HG03565 (cell line): ENCODE data around the gene NRF1.
"Not testable (repeated sequence)": the region's sequence is repeated elsewhere in the genome, so short reads cannot be mapped to it uniquely, and the experiment has no call there.

ENCODE experiments used
- ATAC-seq: cut with Tn5 transposase; IDR thresholded peaks from one replicate; pipeline ENCODE4 v1.9.1; 2021; ENCODE audit warnings: mild to moderate bottlenecking, moderate library complexity; ENCODE audit not compliant: unreplicated experiment

NRF1 gene

DNA sequence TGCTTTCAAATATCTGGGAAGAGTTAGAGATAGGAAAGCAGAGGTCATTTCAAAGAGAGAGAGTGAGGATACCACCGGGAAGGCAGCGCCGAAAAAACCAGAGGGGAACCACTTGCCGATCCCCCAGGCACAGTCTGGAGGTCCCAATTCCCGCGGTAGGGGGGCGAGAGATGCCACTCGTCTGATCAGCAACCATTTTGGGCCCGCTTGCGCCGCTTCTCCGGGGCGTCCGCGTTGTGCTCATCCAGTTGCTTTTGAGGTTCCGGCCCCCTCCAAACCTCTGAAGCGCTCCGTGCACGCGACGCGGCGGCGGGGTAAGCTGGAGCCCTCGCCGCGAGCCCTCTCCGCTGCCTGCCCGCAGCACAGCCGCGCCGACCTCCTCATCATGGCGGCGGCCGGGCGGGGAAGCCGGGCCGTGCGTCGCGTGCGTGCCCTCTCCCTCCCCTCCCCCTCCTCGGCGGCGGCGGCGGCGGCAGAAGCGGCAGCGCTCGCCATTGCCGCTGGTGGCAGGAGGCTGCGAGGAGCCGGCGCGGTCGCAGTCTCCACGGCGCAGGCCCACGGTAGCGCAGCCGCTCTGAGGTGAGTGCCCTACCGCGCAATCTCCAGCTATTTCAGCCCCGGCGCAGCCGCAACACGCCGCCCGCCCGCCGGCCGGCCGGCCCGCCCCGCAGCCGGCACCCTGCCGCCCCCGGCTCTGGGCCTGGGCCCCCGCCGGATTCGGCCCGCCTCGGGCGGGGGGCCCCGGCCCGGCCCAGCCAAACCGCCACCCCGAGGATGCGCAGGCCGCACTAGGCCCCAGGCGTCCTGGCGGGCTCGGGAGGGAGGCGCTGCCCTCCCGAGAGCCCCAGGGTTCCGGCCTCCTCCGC is at the start of gene NRF1:
TSS of gene NRF1 (plus strand) at position 475 of the 866 bp plus-strand sequence. CDS start 45,632 bp downstream, outside the sequence.
- ATAC-seq: peak; percentile 66

DNA sequence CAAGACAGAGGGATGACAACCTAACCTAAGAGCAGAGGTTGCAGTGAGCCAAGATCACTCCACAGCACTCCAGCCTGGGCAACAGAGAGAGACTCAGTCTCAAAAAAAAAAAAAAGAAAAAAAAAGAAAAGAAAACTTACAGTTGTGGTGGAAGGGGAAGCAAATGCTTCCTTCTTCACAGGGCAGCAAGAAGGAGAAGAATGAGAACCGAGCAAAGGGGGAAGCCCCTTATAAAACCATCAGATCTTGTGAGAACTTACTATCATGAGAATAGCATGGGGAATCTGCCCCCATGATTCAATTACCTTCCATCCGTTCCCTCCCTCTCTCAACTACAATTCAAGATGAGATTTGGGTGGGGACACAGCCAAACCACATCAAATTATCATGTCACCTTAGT is 45.2 kb upstream of the NRF1 start:
- not testable (repeated sequence) for ATAC-seq

DNA sequence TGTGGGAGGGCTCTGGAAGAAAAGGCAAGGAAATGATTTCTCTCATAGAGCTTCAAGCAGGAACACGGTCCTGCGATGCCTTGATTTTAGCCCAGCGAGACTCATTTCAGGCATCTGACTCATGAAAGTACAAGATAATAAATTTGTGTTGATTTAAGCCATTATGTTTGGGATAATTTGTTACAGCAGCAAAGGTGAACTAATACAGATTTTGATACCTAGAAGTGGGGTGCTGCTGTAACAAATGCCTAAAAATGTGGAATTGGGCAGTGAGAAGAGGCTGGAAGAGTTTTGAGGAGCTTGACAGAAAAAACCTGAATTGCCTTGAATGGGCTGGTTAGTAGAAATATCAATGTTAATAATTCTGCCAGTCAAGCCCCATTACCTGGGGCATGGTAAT is 44.1 kb upstream of the NRF1 start:
- ATAC-seq: no peak

DNA sequence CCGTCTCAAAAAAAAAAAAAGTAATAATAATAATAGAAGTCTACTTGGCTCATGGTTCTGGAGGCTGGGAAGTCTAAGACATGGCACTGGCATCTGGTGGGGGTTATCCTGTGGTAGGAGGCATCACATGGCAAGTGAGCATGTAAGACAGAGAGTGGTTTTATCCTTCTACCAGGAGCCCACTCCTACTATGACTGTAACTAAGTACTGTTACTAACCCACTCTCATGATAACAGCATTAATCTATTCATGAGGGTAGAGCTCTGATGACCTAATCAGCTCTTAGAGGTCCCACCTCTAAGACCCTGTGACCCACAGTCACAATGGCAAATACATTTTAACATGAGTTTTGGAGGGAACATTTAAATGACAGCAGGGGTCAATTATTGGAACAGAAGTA is 43.3 kb upstream of the NRF1 start:
- no peak for ATAC-seq

DNA sequence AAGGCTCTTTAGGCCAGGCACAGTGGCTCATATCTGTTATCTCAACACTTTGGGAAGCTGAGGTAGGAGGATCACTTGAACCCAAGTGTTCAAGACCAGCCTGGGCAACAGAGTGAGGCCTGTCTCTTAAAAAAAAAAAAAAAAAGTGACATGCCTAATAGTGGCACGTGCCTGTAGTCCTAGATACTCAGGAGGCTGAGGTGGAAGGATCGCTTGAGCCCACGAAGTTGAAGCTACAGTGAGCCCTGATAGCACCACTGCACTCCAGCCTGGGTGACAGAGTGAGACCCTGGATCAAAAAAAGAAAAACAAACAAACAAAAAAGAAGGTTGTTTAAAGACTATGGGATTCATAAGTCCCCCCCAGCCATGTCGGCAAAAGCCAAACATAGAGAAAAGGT is 42.2 kb upstream of the NRF1 start:
- no peak for ATAC-seq

DNA sequence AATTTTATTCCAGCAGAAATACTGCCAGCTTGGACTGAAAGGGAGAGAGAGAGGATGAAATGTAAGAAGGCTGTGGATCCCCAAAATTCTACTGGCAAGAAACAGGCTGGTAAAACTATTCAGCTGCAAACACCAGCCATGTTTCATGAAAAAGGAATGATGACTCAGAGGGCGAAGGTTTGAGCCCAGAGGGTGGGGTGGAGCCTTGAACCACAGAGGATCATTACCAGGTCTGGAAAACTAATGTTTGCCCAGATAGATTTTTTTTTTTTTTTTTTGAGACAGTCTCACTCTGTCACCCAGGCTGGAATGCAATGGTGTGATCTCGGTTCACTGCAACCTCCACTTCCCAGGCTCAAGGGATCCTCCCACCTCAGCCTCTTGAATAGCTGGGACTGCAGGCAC is 41.7 kb upstream of the NRF1 start:
- no peak for ATAC-seq

DNA sequence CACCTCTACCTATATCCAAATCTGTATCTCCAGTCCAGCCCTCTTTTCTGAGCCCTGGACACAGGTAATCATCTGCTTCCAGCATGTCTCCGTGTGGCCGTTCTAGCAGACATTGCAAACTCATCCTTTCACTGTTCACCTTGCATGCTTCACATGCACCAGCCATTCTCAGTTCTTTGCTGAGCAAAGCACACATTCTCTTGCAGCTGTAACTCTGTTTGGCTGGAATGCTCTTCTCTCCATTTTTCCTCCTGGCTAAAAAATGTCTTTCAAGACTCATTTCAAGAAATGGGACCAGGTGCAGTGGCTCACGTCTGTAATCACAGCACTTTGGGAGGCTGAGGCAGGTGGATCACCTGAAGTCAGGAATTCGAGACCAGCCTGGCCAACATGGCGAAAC is 40.3 kb upstream of the NRF1 start:
- no peak for ATAC-seq

DNA sequence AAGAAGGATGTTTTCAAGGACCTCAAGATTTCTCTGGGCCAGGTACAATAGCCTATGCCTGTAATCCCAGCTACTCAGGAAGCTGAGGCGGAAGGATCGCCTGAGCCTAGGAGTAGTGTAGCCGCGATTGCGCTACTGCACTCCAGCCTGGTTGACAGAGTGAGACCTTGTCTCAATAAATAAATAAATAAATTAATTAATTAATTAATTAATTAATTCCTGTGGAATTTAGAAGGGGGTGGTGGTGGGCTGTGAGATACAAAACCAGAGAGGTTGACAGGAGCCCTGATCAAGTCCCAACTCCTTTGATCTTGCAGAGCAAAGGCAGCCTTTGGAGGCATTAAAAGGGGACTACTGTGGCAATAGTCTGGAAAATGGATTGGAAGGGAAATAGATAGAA is 39.3 kb upstream of the NRF1 start:
- ATAC-seq: no peak

DNA sequence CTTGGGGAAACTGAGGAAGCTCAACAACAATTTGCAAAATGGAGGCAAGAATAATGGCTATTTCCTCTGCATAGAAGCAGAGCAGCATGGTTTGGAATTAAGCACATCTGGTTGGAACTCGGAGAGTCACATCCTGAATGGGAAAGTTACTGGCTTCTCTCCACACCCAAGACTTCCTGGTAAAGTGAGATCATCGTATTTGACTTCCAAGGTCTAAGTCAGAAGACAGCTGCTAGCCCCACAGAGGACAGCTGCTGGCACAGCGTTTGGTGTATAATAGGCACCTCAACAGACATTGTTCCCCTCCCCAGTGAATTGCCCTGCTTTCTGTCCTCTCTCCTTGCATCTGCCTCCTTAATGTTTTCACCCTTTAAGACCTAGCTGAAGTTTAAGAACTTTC is 37.0 kb upstream of the NRF1 start:
- no peak for ATAC-seq

DNA sequence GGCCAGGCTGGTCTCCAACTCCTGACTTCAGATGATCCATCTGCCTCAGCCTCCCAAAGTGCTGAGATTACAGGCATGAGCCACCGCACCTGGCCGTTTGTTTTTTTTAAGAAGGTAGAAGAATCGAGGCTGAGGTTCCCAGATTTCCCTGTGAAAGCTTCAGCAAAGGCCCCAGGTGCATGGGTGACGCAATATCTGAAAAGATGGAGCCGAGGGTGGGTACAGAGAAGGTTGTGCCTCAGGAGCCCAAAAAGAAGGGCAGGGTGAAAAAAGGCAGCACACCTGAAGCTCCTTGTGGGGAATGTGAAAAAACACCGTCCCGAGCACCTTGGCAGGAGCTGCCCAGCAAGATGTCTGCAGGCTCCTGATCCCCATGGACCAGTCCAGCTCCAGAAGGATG is 35.8 kb upstream of the NRF1 start:
- no peak for ATAC-seq

DNA sequence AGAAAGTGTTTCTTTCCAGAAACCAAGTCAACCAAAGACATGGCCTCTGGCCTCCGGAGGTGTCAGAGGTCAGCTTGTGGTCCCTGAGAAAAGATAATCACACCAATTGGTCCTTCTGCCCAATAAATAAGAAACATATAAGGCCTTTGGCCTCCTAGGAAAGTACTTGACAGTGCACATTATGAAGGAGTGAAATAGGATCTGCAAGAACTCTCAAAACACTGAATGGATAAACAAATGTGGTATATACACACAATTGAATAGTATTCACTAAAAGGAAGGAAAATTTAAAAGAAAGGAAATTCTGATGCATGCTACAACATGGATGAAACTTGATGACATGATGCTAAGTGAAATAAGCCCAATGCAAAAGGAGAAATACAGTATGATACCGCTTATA is 35.4 kb upstream of the NRF1 start:
- no peak for ATAC-seq

DNA sequence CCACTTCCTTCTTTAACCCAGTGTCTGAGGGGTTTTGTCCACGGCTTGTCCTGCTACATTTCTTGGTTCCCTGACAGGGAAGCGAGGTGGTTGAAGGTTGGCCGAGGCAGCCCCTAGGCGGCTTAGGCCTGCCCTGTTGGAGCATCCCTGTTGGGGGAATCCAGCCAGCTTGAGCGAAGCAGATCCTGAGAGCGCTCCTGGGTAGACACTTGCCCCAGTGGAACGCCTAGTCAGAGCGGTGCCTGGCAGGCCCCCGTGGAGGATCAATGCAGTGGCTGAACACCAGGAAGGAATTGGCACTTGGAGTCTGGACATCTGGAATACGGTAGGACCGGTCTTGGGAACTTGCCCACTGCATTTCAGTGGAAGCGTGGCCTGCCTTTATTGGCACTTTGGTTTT is 32.7 kb upstream of the NRF1 start:
- no peak for ATAC-seq

DNA sequence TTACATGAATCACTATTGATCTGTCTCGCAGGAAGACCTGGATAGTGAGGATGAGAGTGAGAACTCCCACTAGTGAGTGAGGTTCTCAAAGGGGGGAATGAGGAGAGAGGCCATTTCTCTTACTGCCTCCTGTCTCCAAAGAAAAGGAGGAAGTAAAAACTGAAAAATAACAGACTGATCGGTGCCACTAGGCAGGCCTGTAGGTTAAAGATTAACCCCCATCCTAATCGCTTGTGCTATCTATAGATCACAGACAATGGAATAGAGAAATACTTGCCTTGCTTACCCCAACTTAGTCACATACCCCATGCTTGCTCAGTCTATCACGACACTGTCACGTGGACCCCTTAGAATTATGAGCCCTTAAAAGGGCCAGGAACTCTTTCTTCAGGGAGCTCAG is 25.3 kb upstream of the NRF1 start:
- not testable (repeated sequence) for ATAC-seq

DNA sequence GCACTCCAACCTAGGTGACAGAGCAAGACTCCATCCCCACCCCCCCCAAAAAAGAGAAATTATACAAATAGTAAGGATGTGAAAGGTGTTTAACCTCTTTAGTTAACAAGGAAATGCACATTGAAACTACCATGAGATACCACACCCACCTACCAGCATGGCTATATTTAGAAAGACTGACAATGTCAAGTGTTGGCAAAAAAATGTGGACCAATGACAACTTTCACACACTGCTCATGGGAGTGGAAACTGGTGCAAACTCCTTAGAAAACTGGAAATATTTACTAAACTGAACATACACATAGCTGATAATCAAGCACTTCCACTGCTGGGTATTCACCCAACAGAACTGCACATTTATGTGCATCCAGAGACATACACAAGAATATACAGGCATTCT is 23.3 kb upstream of the NRF1 start:
- ATAC-seq: no peak

DNA sequence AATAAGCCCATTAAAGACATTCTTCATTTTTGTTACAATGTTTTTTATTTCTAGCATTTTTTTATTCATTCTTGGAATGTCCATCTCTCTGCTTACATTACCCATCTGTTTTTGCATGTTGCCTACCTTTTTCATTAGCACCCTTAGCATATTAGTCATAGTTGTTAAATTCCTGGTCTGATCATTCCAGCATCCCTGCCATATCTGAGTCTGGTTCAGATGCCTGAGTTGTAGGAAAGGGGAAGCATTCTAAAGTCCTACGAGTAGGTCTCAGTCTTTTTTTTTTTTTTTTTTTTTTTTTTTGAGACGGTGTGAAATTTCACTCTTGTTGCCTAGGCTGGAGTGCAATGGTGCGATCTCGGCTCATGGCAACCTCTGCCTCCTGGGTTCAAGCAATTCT is 19.7 kb upstream of the NRF1 start:
- ATAC-seq: no peak

DNA sequence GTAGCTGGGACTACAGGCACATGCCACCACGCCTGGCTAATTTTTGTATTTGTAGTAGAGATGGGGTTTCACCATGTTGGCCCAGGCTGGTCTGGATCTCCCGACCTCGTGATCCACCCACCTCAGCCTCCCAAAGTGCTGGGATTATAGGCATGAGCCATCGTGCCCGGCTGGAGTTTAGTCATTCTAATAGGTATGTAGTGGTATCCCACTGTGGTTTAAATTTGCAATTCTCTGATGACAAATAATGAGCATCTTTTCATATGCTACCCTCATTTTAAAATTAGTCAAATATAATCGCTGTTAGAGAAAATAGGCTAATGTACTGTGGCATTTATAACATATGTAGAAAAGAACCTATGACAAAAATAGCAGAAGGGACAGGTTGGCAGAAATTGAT is 15.1 kb upstream of the NRF1 start:
- ATAC-seq: not testable (repeated sequence)

DNA sequence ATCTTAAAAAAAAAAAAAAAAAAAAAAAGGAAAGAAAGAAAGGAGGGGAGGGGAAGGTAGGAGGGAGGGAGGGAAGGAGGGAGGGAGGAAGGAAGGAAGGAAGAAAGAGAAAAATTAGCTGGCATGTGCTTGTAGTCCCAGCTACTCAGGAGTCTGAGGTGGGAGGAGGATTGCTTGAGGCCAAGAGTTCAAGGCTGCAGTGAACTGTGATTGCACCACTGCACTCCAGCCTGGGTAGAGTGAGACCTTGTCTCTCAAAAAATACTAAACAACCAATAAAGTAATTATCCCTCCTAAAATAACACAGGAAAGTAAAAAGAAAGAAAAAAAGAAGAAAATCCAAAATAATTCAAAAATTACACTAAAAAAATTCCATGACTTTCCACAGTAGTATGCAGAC is 13.8 kb upstream of the NRF1 start:
- no peak for ATAC-seq

DNA sequence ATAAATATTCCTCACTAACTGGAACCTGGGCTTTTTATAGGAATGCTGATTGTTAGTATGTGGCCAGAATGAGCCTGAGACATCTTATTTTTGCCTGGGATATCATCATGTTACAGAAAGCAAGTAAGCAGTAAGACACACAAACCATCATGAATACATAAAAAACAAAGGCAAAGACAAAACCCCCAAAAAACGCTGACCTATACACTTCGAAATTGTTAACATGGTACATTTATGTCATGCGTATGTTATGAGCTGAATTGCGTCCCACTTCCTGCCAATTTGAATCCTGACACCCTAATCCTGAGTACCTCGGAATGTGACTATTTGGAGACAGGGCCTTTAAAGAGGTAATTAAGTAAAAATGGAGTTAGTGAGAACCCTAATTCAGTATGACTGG is 12.3 kb upstream of the NRF1 start:
- no peak for ATAC-seq

DNA sequence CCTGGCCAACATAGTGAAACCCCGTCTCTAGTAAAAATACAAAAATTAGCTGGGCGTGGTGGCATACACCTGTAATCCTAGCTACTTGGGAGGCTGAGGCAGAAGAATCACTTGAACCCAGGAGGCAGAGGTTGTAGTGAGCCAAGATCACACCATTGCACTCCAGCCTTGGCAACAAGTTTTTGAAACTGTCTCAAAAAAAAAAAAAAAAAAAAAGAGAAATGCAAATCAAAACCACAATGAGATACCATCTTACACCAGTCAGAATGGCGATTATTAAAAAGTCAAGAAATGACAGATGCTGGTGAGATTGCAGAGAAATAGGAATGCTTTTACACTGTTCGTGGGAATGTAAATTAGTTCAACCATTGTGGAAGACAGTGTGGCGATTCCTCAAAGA is 7.9 kb upstream of the NRF1 start:
- not testable (repeated sequence) for ATAC-seq

DNA sequence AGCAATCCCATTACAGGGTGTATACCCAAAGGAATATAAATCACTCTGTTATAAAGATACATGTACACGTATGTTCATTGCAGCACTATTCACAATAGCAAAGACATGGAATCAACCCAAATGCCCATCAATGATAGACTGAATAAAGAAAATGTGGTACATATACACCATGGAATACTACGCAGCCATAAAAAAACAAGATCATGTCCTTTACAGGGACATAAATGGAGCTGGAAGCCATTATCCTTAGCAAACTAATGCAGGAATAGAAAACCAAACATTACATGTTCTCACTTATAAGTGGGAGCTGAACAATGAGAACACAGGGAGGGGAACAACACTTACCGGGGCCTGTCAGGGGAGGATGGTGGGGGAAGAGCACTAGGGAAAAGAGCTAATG is 7.5 kb upstream of the NRF1 start:
- not testable (repeated sequence) for ATAC-seq

DNA sequence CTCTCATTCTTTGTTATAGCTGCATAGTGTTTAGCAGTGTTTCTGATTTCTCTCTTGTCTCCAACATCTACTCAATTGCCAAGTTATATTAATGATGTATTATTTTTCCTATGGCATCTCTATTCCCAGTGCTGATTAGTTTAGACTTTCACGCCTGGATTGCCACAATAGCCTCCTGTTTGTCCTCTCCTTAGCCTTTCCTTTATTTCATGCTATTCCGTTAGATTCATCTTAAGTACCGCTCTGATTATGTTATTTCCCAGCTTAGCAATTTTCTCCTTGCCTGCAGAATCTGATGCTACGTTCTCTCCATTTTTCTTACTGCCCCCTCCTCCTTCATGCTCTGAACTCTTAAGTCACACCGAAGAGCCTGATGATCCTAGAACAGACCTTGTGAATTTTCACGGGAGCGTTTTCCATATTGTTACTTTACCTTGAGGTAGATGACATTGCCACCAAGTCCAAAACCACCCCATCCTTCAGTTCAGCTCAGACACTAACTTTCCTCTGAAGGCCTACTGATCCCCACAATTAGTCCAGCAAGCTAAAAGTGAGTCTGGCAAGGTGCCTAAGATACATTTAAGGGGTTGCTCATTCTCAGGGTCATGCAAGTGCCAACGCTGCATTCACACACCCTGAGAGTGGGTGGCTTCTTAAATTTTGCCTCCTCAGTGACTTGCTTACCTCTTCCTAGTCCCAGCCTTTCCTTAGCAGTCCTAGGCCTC is 6.6 kb upstream of the NRF1 start:
- no peak for ATAC-seq

DNA sequence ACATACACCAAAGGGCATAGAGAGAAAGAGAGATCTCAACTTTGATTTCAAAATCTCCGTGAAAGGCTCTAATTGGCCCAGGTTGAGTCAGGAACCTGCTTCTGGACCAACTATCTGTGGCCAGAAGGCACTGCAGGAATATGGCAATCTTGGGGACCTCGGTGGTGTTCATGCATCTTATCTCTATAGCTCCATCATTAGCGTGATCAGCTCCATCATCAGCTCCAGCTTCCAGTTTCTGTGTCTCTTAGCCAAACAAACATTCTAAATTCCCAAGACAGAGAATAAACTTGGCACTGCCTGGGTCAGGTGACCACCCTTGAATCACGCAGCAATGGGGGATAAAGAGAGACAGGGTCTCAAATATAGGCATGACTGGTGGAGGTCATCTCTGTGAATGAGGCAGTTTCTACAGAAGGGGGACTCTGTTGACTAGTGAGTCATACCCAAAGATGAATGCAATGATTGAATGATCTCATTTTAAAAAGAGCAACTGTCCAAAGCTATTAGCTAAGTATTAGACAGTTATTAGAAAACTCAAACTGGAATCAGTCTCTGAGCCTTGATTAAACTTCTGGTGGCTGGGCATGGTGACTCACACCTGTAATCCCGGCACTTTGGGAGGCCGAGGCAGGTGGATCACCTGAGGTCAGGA is 5.4 kb upstream of the NRF1 start:
- ATAC-seq: no peak
